ENCODE measurements around the gene DPP6. TPM values are rescaled to one million over a fixed set of nuclear protein-coding genes. Genes with fewer than 3 reads are reported as not detected.

DPP6 gene
- total and polyA plus RNA-seq, 2 donors (not counting 1 experiment from before 2014, with no cell fraction given) = not detected

GRCh38 chr7:154371424-154371823 lies 319.2 kb downstream of the DPP6 start:
- Histone ChIP-seq H3K4me3 (ENCODE audit: control extremely low read depth in 1 of 5, extremely low read depth in 1 of 5, insufficient read depth in 1 of 5, low read depth in 2 of 5, low read length in 4 of 5) (no peak overlapping the region), H3K9ac (ENCODE audit: low read length) (no peak overlapping the region), H3K79me2 (ENCODE audit: control insufficient read depth, insufficient read depth, low read length) (no peaks in the 10 kb centered on the region), H3K4me1 (ENCODE audit: control insufficient read depth in 2 of 2, insufficient read depth in 2 of 2, low read length in 2 of 2) (no peaks in the 10 kb centered on the region), H3K27me3 (replicated peaks in 1 of 4; ENCODE audit: control extremely low read depth in 1 of 4, control insufficient read depth in 3 of 4, insufficient read depth in 4 of 4, low read length in 3 of 4) (no peaks in the 10 kb centered on the region), H3K9me3 (ENCODE audit: control extremely low read depth in 1 of 3, control insufficient read depth in 2 of 3, insufficient read depth in 1 of 3, low read length in 2 of 3) (peaks cover 0 to 33% (median 0%) of the 10 kb centered on the region in 3 donors), H3K4me2 (replicated peaks; ENCODE audit: low read depth, low read length, poor library complexity, severe bottlenecking) (no peak overlapping the region), H4K20me1 (ENCODE audit: control insufficient read depth, insufficient read depth, low read length, poor library complexity, severe bottlenecking) (no peaks in the 10 kb centered on the region), H3K27ac (ENCODE audit: low read length in 2 of 2) (no peak overlapping the region), H2AFZ (ENCODE audit: insufficient read depth, low read depth, low read length, poor library complexity, severe bottlenecking) (no peak overlapping the region), H3K36me3 (replicated peaks in 1 of 2; ENCODE audit: control extremely low read depth in 1 of 2, control insufficient read depth in 1 of 2, extremely low read depth in 1 of 2, insufficient read depth in 2 of 2, low read length in 1 of 2) (no peaks in the 10 kb centered on the region)
- H3K9me3 Mint-ChIP-seq (ENCODE audit: insufficient read depth) = peaks cover 2% of the 10 kb centered on the region
- H3K27ac Mint-ChIP-seq = no peak overlapping the region
- DNase-seq (no peak), ATAC-seq (ENCODE audit: low read depth) (no peak)
- no peak overlapping the region for H3K4me3 Mint-ChIP-seq
- H3K4me1 Mint-ChIP-seq = no peaks in the 10 kb centered on the region
- 80% methylated on average over 8 of the region's 8 CpGs for WGBS (ENCODE audit: insufficient coverage)
- H3K27me3 Mint-ChIP-seq = no peaks in the 10 kb centered on the region
- POLR2A ChIA-PET = no interaction called here
- intact Hi-C loops (cut with micrococcal nuclease) = no loop called here
- no peak for TF ChIP-seq CTCF (IDR thresholded peaks at IDR 0.05)
- no peak for TF ChIP-seq EZH2 (IDR thresholded peaks at IDR 0.05; ENCODE audit: borderline replicate concordance, insufficient read depth, low read depth, low read length, poor library complexity, severe bottlenecking)
- CTCF ChIA-PET = no interaction called here

GRCh38 chr7:154372011-154372601 lies 319.9 kb downstream of the DPP6 start:
- Histone ChIP-seq H3K36me3 (replicated peaks in 1 of 2; ENCODE audit: control extremely low read depth in 1 of 2, control insufficient read depth in 1 of 2, extremely low read depth in 1 of 2, insufficient read depth in 2 of 2, low read length in 1 of 2) (no peaks in the 10 kb centered on the region), H3K27ac (ENCODE audit: low read length in 2 of 2) (no peak overlapping the region), H3K4me2 (replicated peaks; ENCODE audit: low read depth, low read length, poor library complexity, severe bottlenecking) (no peak overlapping the region), H4K20me1 (ENCODE audit: control insufficient read depth, insufficient read depth, low read length, poor library complexity, severe bottlenecking) (no peaks in the 10 kb centered on the region), H3K9me3 (ENCODE audit: control extremely low read depth in 1 of 3, control insufficient read depth in 2 of 3, insufficient read depth in 1 of 3, low read length in 2 of 3) (peaks cover 0 to 33% (median 0%) of the 10 kb centered on the region in 3 donors), H3K9ac (ENCODE audit: low read length) (no peak overlapping the region), H2AFZ (ENCODE audit: insufficient read depth, low read depth, low read length, poor library complexity, severe bottlenecking) (no peak overlapping the region), H3K27me3 (replicated peaks in 1 of 4; ENCODE audit: control extremely low read depth in 1 of 4, control insufficient read depth in 3 of 4, insufficient read depth in 4 of 4, low read length in 3 of 4) (no peaks in the 10 kb centered on the region), H3K4me3 (ENCODE audit: control extremely low read depth in 1 of 5, extremely low read depth in 1 of 5, insufficient read depth in 1 of 5, low read depth in 2 of 5, low read length in 4 of 5) (no peak overlapping the region), H3K79me2 (ENCODE audit: control insufficient read depth, insufficient read depth, low read length) (no peaks in the 10 kb centered on the region), H3K4me1 (ENCODE audit: control insufficient read depth in 2 of 2, insufficient read depth in 2 of 2, low read length in 2 of 2) (no peaks in the 10 kb centered on the region)
- Mint-ChIP-seq H3K27me3 (no peaks in the 10 kb centered on the region), H3K4me3 (no peak overlapping the region), H3K27ac (no peak overlapping the region), H3K9me3 (ENCODE audit: insufficient read depth) (peaks cover 2% of the 10 kb centered on the region), H3K4me1 (no peaks in the 10 kb centered on the region)
- DNase-seq = no peak
- no peak for TF ChIP-seq EZH2 (IDR thresholded peaks at IDR 0.05; ENCODE audit: borderline replicate concordance, insufficient read depth, low read depth, low read length, poor library complexity, severe bottlenecking)
- TF ChIP-seq CTCF (IDR thresholded peaks at IDR 0.05) = no peak
- intact Hi-C loops (cut with micrococcal nuclease) = no loop called here
- ChIA-PET CTCF (no interaction called here), POLR2A (no interaction called here)
- no peak for ATAC-seq (ENCODE audit: low read depth)
- 86% methylated on average over 10 of the region's 12 CpGs for WGBS (ENCODE audit: insufficient coverage)

All from B cell (primary cell).